ENCODE measurements around the gene RNF135.
"Not testable (repeated sequence)": the region's sequence is repeated elsewhere in the genome, so short reads cannot be mapped to it uniquely, and the experiment has no call there.

The RNF135 gene

GRCh38 chr17:31003225-31003866, 32.5 kb downstream of the RNF135 start:
- no peak for DNase-seq (ENCODE audit: low spot score)

- DNase-seq (ENCODE audit: low spot score) = no peak
These were observed 33.3 kb downstream of the RNF135 start for GRCh38 chr17:31004160-31004559.

- DNase-seq (ENCODE audit: low spot score) = no peak
These were observed 37.0 kb downstream of the RNF135 start for GRCh38 chr17:31007695-31008373.

- peak; percentile 46 for DNase-seq (ENCODE audit: low spot score)
These were observed 37.7 kb downstream of the RNF135 start for GRCh38 chr17:31008374-31009041.

GRCh38 chr17:31009042-31009702, 38.3 kb downstream of the RNF135 start:
- not testable (repeated sequence) for DNase-seq (ENCODE audit: low spot score)

- not testable (repeated sequence) for DNase-seq (ENCODE audit: low spot score)
These were observed 39.2 kb downstream of the RNF135 start for GRCh38 chr17:31010014-31010413.

- DNase-seq (ENCODE audit: low spot score) = no peak
These were observed 43.0 kb downstream of the RNF135 start for GRCh38 chr17:31013844-31014243.

- no peak for DNase-seq (ENCODE audit: low spot score)
These were observed 44.8 kb downstream of the RNF135 start for GRCh38 chr17:31015639-31016038.

- DNase-seq (ENCODE audit: low spot score) = no peak
These were observed 48.2 kb downstream of the RNF135 start for GRCh38 chr17:31019004-31019403.

- DNase-seq (ENCODE audit: low spot score) = not testable (repeated sequence)
These were observed 52.3 kb downstream of the RNF135 start for GRCh38 chr17:31023171-31023570.

- no peak for DNase-seq (ENCODE audit: low spot score)
These were observed 61.0 kb downstream of the RNF135 start for GRCh38 chr17:31031841-31032240.

- DNase-seq (ENCODE audit: low spot score) = not testable (repeated sequence)
These were observed 64.8 kb downstream of the RNF135 start for GRCh38 chr17:31035611-31036010.

- not testable (repeated sequence) for DNase-seq (ENCODE audit: low spot score)
These were observed 70.0 kb downstream of the RNF135 start for GRCh38 chr17:31040837-31041236.

- DNase-seq (ENCODE audit: low spot score) = not testable (repeated sequence)
These were observed 71.5 kb downstream of the RNF135 start for GRCh38 chr17:31042378-31042777.

GRCh38 chr17:31046856-31047425, 76.1 kb downstream of the RNF135 start:
- not testable (repeated sequence) for DNase-seq (ENCODE audit: low spot score)

GRCh38 chr17:31048142-31048541, 77.3 kb downstream of the RNF135 start:
- DNase-seq (ENCODE audit: low spot score) = no peak

GRCh38 chr17:31048780-31049179, 77.9 kb downstream of the RNF135 start:
- no peak for DNase-seq (ENCODE audit: low spot score)

Measured in SW480 (cell line).